Anterior cingulate cortex (tissue), 58 donors: Measurements from ENCODE around the gene PHACTR3.
A peak's percentile ranks its signal among the peaks of the same experiment; 100 is the strongest.

ENCODE experiments used
- DNase-seq, 58 donors: peaks; one replicate each; lab custom pipeline; 2025; lab: John Stamatoyannopoulos, UW

Gene PHACTR3

DNA sequence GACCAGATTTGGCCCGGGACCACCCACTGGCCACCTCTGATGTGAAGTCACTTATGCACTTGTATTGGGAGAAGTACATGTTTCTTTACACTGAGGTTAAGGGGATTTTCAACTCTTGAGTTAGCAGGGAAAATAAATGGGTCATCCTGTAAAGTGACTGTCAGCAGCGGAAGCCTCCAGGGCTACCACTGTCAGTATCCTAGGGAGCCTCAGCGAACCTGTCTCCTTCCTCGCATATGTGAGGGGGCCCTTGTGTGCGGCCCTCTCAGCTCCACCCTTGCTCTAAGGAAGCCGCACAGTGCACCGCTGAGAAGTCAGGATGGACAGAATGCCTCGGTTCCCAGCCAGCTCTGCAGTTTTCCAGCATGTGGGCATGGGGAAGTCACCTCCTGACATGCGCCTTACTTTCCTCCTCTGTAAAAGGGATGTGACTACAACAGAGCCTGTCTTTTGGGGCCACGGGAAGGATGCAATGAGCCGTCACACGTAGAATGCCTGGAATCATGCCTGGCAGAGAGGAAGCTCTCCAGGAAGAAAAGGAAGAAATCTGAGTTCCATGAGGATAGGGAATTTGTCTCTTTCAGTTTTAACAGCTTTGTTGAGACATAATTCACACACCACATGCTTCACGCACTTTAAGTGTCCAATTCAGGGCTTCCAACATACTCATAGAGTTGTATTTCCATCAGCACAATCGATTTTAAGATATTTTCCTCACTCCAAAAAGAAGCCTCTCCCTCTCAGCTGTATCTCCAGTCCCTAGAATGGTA, 213.7 kb downstream of the PHACTR3 start:
- no peak for DNase-seq

DNA sequence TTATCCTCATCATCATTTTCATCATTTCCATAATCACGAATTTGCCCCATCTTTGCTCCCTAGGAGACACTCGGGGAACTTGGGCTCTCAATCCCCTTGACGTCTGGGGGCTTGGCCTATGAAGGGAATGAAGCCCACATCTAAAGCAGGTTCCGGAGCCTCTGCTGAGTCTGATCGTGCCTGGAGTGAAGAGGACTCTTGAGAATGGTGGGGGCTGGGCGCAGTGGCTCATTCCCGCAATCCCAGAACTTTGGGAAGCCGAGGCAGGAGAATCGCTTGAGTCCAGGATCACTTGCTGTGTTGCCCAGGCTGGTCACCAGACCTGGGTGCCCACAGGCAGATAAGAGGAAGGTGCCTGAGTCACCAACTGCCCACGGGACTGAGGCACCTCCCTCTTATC, 214.6 kb downstream of the PHACTR3 start:
- no peak for DNase-seq

DNA sequence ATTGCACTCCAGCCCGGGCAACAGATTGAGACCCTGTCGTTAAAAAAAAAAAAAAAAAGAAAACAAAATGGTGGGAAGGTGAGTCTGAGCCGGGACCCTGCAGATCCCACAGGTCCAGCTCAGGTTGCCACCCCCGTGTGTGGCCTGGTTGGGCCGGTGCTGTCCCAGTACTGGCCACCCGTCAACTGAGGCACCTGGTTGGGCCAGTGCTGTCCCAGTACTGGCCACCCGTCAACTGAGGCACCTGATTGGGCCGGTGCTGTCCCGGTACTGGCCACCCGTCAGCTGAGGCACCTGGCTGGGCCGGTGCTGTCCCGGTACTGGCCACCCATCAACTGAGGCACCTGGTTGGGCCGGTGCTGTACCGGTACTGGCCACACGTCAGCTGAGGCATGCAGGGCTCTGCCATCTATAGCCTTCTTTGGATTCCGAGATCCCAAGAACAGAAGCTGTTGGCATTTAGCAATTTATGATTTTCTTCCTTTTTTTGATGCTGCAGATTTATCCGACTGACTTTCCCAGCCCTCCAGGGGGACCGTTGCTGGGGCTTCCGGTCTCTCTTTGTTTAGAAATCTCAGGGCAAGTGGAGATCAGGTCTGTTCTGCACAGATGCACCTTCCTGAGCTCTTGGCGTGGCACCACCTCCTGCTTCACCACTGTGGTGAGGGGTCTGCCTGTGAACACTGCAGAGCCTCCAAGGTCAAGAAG, 215.3 kb downstream of the PHACTR3 start:
- DNase-seq, result no peak

DNA sequence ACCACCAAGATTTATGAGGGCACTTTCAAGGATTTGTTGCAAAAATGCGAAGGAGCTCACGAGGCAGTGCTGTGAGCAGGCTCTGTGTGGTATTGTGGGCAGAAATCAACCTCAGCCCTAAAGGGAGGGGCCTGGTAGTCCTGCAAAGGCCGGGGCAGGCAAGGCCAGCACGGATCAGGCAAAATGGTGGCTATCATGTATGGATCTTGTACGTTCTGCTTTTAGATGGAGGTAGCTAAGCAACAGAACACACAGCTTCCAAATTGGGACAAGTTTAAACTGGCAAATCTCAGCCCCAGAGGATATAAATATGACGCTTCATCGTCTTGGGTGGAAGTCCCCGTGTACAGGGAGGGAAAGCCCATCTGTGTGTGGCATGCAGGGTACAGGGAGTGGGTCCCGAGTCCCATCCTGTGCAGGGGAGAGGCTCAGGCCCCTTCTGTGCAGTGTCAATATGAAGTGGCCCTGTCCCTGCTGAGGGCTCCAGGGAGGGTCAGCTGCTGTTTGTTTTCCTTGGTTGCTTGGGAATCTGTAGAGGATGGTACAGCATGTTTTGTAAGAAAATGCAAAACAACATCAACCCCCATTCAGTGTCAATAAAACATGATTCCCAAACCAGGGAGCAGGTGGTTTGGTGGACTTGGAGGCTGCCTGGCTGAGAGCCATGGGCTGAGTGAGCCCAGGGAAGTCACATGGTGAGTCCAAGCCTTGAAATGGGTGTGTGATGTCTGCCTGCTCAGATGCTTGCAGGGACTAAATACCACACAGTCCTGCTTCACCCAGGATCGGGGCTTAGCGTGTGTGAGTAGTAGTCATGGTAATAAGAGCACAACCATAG, 216.1 kb downstream of the PHACTR3 start:
- DNase-seq, result peak in 46 of 58 donors; percentile 20 to 87 (median 58)

DNA sequence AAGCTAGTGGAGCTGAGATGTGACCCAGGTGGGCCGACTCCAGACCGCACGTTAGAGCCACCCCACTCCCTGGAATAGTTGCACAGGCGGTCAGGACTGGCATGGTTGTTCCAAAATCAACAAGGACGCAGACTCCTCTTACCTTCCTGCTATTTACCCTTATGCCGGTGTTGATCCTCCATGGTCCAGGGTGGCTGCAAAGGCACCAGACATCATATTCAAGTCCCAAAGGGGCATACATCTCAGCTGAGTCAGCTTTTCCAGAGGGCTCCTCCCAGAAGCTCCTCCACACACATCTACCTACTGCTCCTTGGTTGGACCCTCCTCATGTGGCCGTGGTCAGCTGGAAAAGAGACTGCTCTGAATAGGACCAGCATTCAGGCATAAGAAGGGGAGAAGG, 216.9 kb downstream of the PHACTR3 start:
- DNase-seq, result no peak

DNA sequence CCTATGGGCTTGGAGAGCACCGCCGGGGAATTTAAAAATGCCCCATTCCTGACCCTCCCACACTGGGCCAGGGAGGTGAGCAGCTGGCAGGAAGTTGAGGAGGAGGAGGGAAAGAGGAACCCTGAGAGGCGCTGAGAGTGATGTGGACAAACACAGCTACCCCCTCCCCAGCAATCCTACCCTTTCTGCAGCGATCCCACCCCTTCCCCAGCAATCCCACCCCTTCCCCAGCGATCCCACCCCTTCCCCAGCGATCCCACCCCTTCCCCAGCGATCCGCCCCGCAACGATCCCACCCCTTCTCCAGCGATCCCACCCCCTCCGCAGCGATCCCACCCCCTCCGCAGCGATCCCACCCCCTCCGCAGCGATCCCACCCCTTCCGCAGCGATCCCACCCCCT, 217.4 kb downstream of the PHACTR3 start:
- no peak for DNase-seq

DNA sequence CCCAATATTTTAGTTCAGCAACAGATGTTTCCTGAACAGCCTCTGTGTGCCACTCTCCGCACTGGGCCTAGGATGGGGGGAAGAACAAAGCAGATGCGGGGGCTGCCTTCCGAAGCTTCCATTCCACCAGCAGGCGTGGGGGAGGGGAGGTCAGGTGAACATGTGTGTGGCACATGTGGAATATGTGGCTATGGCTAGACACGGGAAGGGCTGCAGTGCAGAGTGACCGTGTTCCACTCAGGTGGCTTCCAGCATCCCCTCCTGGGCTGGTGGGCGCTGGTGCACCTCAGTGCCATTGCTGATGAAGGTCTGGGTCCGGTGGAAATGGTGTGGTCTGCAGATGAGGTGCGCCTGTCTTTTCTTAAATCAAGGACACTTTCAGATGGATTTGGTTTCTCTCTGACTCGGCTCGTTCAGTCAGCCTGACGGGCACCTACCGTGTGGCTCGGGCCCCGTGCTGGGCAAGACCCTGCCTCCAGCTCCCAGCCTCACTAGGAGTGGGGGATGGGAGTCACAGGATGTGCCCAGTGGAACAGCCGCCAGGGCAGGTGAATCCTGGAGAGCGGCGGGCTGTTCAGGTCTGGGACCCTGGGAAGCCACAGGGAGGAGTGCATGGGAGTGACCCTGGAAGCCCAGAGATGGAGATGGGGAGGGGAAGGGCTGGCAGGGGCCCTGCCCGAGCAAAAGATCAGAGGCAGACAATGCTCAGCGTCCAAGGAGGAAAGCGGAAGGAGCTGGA, 218.1 kb downstream of the PHACTR3 start:
- DNase-seq, result no peak

DNA sequence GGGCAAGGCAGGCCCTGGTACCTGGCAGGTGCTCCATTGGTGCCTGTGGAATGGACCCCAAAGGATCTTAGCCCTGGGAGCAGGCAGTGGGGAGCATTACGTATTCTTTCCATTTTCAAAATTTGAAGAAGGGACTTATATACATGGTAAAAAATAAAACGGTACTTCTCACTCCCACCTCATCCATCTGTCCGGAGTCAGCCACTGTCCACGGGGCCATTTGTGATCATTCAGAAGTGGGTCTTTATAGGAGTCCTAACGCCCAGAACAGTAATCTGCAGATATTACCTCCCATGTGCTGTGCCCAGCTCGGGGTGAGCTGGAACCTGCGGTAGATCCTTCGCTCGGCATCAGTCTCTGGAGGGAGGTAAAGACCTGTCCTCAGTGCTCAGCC, 218.7 kb downstream of the PHACTR3 start:
- DNase-seq, result no peak

DNA sequence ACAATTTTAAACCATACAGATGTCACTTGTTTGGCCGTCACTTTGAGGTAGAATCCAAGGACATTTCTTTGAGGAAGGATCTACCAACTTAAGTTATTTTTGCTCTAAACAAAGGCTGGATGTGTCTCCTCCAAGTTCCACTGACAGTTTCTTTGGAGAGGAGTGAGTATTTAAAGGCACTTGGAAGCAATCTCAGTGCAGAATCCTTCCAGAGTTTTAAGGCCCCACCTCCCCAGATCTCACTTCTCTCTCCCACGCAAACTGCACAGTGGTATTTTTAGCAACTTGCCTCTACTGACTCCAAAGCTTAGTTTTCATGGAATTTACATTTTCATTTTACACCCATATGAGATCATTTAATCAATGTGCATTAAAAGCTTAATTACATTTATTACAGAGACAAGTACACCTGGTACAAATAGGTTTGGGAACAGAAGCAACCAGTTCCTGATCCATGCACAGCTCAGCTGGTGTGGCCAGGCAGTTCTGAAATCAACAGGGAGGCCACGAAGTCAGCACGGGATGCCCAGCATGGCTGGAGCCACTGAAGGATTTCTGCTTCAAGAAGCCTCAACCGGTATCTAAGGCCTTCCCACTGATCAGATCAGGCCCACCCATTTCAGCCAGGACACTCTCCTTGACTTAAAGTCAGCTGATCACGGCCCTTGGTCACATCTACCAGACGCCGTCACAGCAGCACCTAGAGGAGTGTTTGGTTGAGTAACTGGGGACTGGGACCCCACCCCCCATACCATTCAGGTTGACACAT, 219.3 kb downstream of the PHACTR3 start:
- peak in 1 of 58 donors; percentile 33 for DNase-seq

DNA sequence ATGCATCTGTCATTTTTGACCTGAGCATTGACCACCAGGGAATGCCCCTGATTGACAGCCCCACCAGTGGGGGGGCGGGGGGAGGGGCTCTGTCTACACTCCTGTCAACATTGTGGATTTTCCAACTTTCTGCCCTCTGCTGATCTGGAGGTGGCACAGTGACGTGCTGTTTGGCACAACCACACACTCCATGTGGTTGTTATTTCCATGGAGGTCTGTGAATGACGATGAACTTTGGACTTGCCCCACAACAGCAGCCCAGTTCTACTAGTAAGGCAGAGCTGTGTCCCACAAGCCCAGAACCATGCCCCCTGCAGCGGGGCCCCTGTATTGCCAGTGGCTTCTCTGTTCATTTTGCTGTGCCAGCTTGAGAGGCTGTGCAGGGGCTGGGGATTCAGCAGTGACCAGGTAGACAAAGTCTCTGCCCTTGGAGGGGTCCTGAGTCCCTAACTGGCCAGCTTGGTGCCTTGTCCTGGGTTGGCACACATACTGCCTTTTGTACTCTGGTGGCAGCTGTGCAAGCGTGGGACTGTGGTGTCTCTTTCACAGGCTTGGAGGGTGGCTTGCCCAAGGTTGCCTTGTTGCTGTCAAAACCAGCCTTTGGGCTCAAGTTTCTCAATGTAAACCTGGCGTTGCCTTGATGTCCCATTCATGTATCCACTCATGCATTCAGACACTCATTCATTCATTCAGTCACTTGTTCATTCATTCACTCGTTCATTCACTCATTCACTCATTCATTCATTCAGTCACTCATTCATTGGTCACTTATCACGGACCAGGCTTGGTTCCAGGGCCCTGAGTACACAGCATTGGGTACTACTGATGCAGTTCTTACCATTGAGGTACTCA, 220.6 kb downstream of the PHACTR3 start:
- no peak for DNase-seq

DNA sequence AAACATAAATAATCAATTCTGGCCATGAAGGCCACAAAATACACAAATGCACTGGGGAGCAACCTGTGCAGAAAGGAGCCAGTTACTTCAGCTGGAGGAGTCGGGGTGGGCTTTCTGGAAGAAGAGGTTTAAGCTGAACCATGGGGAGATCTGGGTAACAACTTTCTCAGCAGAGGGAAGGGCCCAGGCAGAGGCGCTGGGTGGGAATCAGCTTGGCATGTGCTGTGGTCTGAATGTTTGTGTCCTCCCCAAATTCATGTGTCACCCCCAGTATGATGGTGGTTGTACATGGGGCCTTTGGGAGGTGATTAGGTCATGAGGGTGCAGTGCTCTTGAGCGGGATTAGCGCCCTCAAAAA, 221.2 kb downstream of the PHACTR3 start:
- DNase-seq, result no peak

DNA sequence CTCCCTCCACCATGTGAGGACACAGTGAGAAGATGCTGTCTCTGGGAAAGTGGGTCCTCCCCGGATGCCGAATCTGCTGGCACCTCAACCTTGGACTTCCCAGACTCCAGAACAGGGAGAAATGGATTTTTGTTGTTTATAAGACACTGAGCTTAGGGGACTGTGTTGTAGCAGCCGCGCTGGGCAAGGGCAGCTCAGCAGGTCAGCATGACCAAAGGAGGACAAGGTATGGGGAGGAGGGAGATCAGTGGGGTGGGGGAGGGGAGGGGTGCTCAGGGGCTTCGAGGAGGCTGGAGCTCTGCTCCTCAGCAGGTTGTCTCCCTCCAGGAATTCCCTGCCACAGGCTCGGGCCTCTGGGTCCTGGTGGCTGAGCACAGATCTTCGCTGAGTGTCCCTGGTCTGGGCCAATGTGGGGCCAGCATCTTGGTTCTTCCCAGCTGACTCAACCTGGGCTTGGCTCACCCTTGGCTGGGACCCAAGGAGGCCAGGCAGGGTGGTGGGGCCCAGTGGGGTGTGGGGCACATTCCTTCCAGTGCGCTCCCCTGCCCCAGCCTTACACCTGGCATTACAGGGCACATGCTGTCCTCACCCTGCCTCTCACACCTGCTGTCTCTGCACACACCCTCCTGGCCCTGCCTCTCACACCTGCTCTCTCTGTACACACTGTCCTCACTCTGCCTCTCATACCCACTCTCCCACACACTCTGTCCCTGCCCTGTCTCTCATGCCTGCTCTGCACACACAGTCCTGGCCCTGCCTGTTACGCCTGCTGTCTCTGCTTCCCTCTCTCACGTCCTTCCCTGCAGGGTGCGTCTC, 221.8 kb downstream of the PHACTR3 start:
- no peak for DNase-seq

DNA sequence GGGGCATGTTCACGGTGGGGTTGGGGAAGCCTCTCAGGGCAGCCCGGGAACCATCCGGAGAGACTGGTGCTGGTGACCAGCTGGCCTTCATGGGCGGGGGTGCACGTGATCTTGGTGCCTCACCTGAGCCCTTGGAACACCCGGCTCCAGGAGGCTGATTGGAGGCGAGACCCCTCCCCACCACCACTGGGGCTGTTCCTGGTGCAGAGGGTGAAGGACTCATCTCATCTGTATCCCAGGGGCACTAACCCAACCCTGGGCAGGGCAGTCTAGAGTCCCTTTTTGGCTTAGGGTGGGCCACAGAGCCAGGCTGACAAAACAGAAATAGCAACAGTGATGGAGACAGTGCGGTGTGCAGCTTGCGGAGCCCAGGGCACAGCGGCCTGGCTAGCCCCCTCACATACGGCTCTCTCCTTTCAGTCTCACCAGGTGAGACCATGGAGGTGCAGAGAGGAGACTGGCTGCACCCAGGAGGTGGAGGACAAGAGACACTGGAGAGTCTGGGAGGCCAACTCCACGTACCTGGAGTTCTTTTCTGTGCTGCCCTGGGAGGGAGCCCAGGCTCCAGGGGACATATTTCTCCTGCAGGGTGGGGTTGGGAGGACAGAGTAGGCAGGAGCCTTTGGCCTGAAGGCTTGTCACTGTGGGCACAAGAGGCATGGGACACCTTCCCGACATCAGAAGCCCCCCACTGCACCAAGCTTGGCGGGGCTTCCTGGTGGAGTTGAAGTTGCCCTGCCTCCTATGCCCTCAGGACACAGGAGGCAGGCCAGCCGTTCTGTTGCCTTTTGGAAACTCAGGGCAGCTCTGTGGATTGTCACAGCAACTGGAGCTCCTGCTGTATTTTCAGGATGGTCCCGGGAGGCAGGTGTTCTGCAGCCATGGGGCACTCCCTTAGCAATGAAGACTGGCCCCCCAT, 223.1 kb downstream of the PHACTR3 start:
- DNase-seq, result no peak

DNA sequence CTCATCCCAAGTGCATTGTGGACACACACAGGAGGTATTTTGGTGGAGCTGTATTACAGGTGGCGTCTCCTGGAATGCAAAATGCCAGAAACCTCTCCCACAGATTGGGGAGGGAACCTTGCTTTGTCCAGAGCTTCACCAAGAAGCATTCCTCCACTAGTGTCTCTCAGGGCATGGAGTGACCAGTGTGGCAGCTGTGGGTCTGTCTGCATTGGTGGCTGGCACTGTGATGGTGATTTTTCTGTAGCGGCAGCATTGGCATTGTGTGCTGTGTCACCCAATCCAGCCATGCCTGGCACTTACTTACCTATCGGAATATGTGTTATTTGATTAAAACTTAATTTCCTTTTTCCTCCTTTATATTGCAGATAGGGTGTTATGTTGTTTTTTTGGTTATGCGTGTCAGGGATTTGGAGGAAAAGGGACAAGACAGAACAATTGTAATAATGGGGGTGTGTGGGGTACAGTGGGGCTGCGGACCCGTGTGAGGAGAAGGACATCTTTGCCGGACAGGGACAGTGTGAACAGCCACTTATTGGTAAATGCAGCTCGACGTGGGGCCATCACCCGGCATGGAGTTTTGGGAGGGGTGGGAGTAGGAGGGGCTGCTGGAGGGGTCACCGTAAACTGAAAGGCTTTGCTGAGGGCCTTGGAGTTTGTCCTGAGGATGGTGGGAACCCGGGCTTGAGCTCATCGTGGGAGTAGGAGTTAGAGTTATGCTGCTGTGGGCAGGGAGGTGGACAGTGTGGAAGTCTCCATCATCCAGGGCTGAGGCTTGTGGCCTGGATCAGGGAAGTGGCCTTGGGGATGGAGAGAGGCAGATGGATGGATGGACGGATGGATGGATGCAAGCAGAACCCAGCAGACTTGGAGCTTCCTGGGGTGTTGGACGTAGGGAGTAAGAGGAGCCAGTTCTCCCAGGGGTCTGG, 224.0 kb downstream of the PHACTR3 start:
- DNase-seq, result no peak

DNA sequence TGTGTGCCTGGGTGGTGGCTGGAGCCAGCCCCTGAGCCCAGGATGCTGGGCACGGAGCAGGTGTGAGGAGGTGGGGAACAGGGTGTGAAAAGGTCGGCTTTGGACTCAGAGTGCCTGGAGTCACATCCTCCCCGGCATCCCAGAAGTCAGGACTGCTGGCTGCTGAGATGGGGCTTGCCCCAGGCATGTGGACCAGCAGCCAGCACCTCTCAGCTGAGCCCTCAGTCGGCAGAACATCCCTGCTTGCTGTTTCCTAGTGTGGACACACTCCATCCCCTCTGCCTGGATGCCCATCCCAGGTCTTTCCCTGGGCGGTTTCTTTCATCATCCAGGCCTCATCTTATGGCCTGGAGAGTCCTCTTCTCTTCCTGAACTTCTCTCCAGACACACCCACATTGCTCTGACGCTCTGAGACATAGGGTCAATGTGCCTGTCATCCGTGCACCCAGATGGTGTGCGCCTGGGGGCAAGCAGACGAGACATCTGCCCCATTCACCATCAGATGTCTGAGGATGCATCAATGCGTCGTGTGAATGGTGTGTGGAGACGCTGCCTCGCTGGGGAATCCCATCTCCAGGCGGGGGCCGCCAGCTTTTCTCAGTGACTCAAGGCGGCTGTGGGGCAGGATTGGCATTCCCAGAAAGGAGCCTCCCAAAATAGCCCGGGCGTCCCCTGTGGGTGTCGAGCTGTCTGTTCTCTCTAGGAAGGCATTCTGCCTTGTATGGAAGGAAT, 224.9 kb downstream of the PHACTR3 start:
- peak in 27 of 58 donors; percentile 27 to 79 (median 59) for DNase-seq
